ENCODE data around the gene MTMR11. TPM values are rescaled to one million over a fixed set of nuclear protein-coding genes. Genes with fewer than 3 reads are reported as not detected.
A peak's percentile ranks its signal among the peaks of the same experiment; 100 is the strongest.

The MTMR11 gene
- total and polyA plus RNA-seq, 2 experiments from 2014 or later = 34.0 to 37.0 TPM

DNA sequence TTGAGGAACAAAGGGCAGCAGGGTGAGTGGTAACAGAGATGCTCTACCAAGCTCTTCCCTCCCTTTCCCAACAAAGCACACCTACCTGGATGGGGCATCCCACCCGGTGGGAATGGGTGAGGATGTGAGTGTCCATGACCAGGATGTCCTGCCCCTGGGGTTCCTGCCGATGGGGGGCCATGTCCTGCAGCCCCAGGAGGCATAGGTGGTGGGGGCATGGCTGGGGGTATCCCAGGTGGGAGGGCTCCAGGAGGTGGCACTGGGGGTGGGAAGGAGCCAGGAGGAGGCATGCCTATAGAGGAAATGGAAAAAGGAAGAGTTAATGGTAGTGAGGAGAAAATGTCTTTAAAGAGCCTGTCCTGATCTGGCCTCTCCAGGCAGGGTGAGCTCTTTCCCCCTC is 10.9 kb downstream of the MTMR11 start:
- TF ChIP-seq EZH2 (IDR thresholded peaks at IDR 0.05; ENCODE audit: borderline replicate concordance) (no peak), EZH2phosphoT487 (IDR thresholded peaks at IDR 0.05; ENCODE audit: low read depth, severe bottlenecking, unreplicated experiment) (no peak)
- TF ChIP-seq, protein P1, sequence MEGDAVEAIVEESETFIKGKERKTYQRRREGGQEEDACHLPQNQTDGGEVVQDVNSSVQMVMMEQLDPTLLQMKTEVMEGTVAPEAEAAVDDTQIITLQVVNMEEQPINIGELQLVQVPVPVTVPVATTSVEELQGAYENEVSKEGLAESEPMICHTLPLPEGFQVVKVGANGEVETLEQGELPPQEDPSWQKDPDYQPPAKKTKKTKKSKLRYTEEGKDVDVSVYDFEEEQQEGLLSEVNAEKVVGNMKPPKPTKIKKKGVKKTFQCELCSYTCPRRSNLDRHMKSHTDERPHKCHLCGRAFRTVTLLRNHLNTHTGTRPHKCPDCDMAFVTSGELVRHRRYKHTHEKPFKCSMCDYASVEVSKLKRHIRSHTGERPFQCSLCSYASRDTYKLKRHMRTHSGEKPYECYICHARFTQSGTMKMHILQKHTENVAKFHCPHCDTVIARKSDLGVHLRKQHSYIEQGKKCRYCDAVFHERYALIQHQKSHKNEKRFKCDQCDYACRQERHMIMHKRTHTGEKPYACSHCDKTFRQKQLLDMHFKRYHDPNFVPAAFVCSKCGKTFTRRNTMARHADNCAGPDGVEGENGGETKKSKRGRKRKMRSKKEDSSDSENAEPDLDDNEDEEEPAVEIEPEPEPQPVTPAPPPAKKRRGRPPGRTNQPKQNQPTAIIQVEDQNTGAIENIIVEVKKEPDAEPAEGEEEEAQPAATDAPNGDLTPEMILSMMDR (IDR thresholded peaks at IDR 0.05; ENCODE audit: poor library complexity) = no peak
- no peak overlapping the region for H3K4me3 ChIP-seq
- WGBS (ENCODE audit: low lambda C conversion rate, missing lambda C conversion rate) = 100% methylated on average over 2 of the region's 2 CpGs

DNA sequence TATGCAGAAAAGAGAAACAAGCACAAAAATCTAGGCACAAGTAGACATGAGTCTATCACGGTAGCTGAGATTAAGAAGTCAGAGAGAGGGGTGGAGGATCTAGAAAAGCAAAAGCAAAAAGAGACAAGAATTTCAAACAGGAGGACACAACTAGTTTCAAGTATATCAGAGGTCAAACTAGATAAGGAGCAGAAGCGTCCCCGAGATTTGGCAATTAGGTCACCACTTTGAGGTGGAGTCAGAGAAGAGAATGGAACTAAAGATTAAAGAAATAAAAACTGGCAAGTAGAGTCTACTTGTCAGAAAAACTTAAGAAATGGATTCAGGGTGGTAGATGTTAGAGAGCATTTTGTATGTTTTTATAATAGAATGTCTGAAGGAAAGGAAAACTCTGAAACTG is 11.3 kb downstream of the MTMR11 start:
- Histone ChIP-seq H3K4me1 (ENCODE audit: insufficient read depth) (peaks cover 23% of the 10 kb centered on the region), H3K9me3 (ENCODE audit: low read depth) (no peaks in the 10 kb centered on the region), H4K20me1 (ENCODE audit: insufficient read depth, poor library complexity, severe bottlenecking) (peaks cover 9% of the 10 kb centered on the region), H3K4me2 (no peak overlapping the region), H3K79me2 (peaks cover 25% of the 10 kb centered on the region), H3K4me3 (no peak overlapping the region), H3K27me3 (no peaks in the 10 kb centered on the region), H3K27ac (no peak overlapping the region), H3K36me3 (replicated peaks; ENCODE audit: insufficient read depth, low read depth) (peaks cover 5% of the 10 kb centered on the region), H2AFZ (no peak overlapping the region), H3K9me2 (replicated peaks; ENCODE audit: insufficient read depth) (no peaks in the 10 kb centered on the region)
- DNase-seq (ENCODE audit: low spot score) = no peak
- TF ChIP-seq EZH2phosphoT487 (IDR thresholded peaks at IDR 0.05; ENCODE audit: low read depth, severe bottlenecking, unreplicated experiment) (no peak), EZH2 (IDR thresholded peaks at IDR 0.05; ENCODE audit: borderline replicate concordance) (no peak)
- TF ChIP-seq, protein P1 (IDR thresholded peaks at IDR 0.05; ENCODE audit: poor library complexity) = no peak
- 92% methylated on average over 3 of the region's 3 CpGs for WGBS (ENCODE audit: low lambda C conversion rate, missing lambda C conversion rate)

More for the DNA sequence above, 10.9 kb downstream of the MTMR11 start:
- no peak for DNase-seq (ENCODE audit: low spot score)
- H3K4me1 ChIP-seq (ENCODE audit: insufficient read depth) = peaks cover 23% of the 10 kb centered on the region
- H2AFZ ChIP-seq = no peak overlapping the region
- peaks cover 25% of the 10 kb centered on the region for H3K79me2 ChIP-seq
- no peaks in the 10 kb centered on the region for H3K9me3 ChIP-seq (ENCODE audit: low read depth)
- H3K27me3 ChIP-seq = no peaks in the 10 kb centered on the region
- peak overlapping the region; percentile 89 for H3K4me2 ChIP-seq
- no peaks in the 10 kb centered on the region for H3K9me2 ChIP-seq (replicated peaks; ENCODE audit: insufficient read depth)
- H4K20me1 ChIP-seq (ENCODE audit: insufficient read depth, poor library complexity, severe bottlenecking) = peaks cover 9% of the 10 kb centered on the region
- peaks cover 5% of the 10 kb centered on the region for H3K36me3 ChIP-seq (replicated peaks; ENCODE audit: insufficient read depth, low read depth)
- H3K27ac ChIP-seq = no peak overlapping the region

DNA sequence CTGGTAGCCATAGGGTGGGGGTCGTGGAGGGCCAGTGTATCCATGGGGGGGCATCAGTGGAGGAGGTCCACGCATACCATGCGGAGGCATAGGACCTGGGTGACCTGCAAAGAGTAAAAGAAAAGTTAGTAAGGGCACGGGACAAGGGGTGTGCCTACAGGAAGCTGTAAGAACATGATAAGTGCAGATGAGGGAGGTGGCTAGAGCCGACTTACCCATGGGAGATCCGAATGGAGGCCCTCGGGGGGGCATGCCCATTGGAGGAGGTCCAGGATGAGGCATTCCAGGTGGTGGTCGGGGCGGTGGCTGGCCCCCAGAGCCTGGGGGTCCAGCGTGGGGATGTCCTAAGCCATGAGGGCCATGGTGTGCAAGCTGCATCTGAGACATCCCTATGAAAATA is 13.1 kb downstream of the MTMR11 start:
- H4K20me1 ChIP-seq (ENCODE audit: insufficient read depth, poor library complexity, severe bottlenecking) = peaks cover 9% of the 10 kb centered on the region
- H2AFZ ChIP-seq = no peak overlapping the region
- H3K4me1 ChIP-seq (ENCODE audit: insufficient read depth) = peaks cover 14% of the 10 kb centered on the region
- TF ChIP-seq EZH2phosphoT487 (IDR thresholded peaks at IDR 0.05; ENCODE audit: low read depth, severe bottlenecking, unreplicated experiment) = no peak
- TF ChIP-seq EZH2 (IDR thresholded peaks at IDR 0.05; ENCODE audit: borderline replicate concordance) = no peak
- TF ChIP-seq, protein P1 (IDR thresholded peaks at IDR 0.05; ENCODE audit: poor library complexity) = no peak
- no peaks in the 10 kb centered on the region for H3K27me3 ChIP-seq
- 94% methylated on average over 8 of the region's 10 CpGs for WGBS (ENCODE audit: low lambda C conversion rate, missing lambda C conversion rate)
- H3K4me2 ChIP-seq = no peak overlapping the region
- no peaks in the 10 kb centered on the region for H3K9me2 ChIP-seq (replicated peaks; ENCODE audit: insufficient read depth)
- H3K9me3 ChIP-seq (ENCODE audit: low read depth) = no peaks in the 10 kb centered on the region
- peaks cover 5% of the 10 kb centered on the region for H3K36me3 ChIP-seq (replicated peaks; ENCODE audit: insufficient read depth, low read depth)
- H3K79me2 ChIP-seq = peaks cover 25% of the 10 kb centered on the region
- H3K27ac ChIP-seq = no peak overlapping the region
- DNase-seq (ENCODE audit: low spot score) = no peak
- no peak overlapping the region for H3K4me3 ChIP-seq
